CMK (cell line): ENCODE data around the gene NRBP1.
"Not testable (repeated sequence)": the region's sequence is repeated elsewhere in the genome, so short reads cannot be mapped to it uniquely, and the experiment has no call there.

Experiments
- DNase-seq: peaks from one replicate; pipeline ENCODE4 v3.0.0-alpha.2; 2010; ENCODE audit warnings: low read depth

NRBP1 gene

GRCh38 chr2:27421660-27422250, 6.7 kb upstream of the NRBP1 start:
- DNase-seq: no peak

- DNase-seq: no peak
Observed at GRCh38 chr2:27422958-27423357, 5.5 kb upstream of the NRBP1 start.

DNA sequence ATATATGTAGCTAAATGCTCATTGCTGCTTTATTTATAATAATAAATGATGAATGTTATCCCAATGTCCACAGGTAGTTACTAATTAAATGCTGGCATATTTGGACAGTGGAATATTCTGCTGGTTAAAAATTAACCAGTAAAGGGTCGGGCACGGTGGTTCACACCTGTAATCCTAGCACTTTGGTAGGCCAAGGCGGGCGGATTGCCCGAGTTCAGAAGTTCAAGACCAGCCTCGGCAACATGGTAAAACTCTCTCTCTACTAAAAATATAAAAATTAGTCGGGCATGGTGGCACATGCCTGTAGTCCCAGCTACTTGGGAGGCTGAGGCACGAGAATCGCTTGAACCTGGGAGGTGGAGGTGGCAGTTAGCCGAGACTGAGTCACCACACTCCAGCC, 3.4 kb upstream of the NRBP1 start:
- not testable (repeated sequence) for DNase-seq

- no peak for DNase-seq
Observed at GRCh38 chr2:27427863-27428212, 593 bp upstream of the NRBP1 start.

DNA sequence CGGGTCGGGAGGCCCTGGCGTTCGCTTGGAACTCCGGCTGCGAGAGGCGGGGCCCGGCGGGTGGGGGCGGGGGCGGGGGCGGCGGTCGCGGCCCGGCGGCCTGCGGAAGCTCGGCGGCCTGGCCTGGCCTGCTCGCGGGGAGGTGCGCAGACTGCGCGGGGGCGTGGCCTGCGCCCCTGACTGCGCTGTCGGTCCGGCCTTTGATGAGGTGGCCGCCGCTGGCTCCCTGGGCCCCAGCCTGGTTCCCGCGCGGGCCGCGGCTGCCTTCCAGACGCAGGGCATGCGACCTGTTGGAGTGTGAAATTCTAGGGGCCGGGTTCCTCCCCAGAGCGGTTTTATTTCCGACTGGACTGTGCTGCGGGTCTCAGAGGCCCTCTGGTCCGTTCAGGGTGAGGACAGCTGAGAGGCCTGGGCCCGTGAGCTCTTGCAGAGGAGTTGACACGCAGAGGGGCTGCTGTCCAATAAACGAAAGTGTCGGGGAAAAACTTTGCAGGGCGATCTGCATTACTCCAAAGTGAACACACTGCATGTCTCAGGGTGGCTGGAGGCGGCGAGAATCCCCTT, 629 bp downstream of the NRBP1 start:
- DNase-seq: peak; percentile 68

DNA sequence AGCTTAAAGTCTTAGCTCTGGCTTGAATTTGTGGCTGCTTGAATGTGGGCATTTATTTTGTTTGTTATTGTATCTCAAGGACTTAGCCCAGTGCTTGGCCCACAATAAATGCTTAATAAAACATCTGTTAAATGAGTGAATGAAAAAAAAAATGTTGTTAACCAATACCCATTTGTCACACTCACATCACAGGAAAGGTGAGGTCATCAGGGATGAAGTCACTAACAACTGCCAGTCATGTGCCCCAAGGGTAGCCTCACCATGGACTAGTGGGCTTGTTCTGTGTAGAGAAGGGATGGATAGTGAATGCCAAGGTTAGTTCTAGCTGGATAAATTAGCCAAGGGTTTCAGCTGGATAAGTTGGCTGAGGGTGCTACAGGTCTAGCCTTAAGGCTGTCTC, 3.0 kb downstream of the NRBP1 start:
- DNase-seq: no peak

GRCh38 chr2:27435628-27436027, 7.2 kb downstream of the NRBP1 start:
- no peak for DNase-seq

DNA sequence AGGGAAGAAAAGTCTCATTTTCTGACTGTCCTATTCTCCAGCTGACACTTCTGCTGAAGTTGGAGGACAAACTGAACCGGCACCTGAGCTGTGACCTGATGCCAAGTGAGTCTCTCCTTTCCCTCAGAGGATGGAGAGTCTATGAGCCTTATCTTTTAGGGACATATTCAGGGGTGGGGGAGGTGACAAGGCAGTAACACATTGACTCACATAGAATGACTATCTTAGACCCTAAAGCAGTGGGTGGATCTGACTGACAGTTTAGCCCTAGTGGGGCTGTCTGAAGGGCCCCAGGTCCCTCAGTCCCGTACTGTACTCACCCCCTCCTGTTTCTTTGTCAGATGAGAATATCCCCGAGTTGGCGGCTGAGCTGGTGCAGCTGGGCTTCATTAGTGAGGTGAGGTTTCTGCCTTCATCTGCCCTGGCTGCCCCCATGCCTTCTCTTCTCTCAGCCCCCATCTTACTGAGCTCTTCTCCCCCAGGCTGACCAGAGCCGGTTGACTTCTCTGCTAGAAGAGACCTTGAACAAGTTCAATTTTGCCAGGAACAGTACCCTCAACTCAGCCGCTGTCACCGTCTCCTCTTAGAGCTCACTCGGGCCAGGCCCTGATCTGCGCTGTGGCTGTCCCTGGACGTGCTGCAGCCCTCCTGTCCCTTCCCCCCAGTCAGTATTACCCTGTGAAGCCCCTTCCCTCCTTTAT, 12.9 kb downstream of the NRBP1 start:
- DNase-seq: no peak

- no peak for DNase-seq
Observed at GRCh38 chr2:27441958-27442919, 13.8 kb downstream of the NRBP1 start, which contains the start of gene KRTCAP3. KRTCAP3 (plus strand) TSS chr2:27442381; CDS start chr2:27442413, 32 bp downstream.

GRCh38 chr2:27442920-27443282, 14.5 kb downstream of the NRBP1 start:
- DNase-seq: no peak

DNA sequence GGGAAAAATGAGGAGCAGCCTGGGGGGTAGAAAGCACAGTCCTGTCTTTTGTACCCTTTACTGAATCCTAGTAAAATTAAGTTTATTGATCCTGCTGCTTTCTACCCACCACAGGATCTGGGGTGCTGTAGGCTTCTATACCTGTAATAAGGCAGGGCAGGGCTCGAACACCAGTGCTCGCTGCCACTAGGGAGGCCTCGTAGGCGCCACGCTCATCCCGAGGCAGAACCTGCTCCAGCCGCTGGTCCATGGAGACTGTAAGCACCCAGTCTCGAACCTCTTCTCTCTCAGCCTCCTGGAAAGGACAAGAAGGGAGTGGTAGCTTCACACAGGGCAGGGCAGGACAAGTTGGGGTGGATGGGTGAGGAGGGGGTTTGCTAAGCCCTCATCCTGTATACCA, 16.7 kb downstream of the NRBP1 start:
- DNase-seq: no peak

- DNase-seq: no peak
Observed at GRCh38 chr2:27445615-27446014, 17.2 kb downstream of the NRBP1 start.

- DNase-seq: no peak
Observed at GRCh38 chr2:27446057-27446456, 17.6 kb downstream of the NRBP1 start.

GRCh38 chr2:27448381-27448780, 19.9 kb downstream of the NRBP1 start:
- no peak for DNase-seq

- no peak for DNase-seq
Observed at GRCh38 chr2:27451095-27451494, 22.7 kb downstream of the NRBP1 start.

DNA sequence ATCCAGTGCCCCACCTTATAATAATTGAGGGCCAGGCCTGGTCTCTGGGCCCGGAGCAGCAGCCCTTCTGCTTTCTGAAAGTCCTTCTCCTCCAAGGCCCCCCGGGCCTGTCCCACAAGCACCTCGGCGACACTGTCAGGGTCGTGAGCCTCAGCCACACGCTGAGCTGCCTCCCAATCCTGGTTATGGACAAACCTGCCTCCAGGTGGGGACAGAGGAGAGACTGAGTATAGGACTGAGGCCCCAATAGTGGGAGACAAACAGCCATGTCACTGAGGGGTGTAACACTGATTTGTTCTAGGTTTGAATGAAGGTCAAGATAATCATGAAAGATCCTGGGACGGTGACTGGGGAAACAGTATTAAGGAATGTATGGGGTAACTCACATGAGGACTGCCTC, 25.5 kb downstream of the NRBP1 start:
- no peak for DNase-seq

GRCh38 chr2:27461118-27461517, 32.7 kb downstream of the NRBP1 start:
- DNase-seq: peak; percentile 89

DNA sequence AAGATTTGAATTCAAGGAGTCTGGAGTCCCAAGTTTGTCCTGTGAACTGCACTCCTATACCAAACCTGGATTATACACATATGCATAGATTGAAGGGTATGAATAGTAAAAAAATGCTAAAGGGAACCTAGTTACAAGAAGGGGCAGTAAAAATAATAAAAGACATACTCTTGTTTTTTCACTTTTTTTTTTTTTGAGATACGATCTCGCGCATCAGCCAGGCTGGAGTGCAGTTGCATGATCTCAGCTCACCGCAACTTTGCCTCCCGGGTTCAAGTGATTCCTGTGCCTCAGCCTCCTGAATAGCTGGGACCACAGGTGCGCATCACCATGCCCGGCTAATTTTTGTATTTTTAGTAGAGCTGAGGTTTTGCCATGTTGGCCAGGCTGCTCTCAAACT, 36.0 kb downstream of the NRBP1 start:
- DNase-seq: no peak

- DNase-seq: no peak
Observed at GRCh38 chr2:27471961-27472360, 43.5 kb downstream of the NRBP1 start.

DNA sequence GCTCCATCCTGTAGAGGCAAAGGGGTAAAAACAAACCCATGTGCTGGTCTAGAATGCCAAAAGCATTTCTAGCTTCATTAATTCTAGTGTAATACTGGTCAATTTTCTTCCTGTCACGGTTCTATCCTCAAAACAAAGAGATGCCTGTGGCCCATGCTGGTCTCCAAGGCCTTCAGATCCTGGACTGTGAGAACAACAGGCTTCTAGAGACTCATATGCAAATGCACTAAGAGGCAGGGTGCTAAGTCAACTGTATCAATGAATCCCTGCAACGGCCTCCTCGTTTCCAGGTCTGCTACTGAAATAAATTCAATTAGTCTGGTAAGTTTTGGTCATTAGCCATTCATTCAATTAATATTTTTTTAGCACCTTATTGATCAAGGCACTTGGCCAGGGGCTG, 57.1 kb downstream of the NRBP1 start:
- no peak for DNase-seq

DNA sequence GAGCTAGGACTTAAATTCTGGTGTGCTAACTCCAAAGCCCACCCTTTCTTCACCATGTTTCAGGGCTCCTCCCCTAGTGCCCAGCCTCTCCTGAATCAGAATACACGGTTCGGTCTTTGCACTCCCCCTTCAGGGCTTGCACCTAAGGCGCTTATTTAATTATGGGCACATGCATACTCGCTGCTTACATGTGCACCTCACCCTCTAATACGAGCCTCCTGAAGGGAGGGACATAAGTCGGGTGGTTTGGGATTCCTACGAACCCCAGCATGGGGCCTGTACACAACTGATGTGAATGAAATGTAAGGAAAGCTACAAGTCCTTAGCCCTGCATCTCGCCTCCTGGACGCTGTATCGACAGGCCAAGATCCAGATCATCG, 60.7 kb downstream of the NRBP1 start:
- no peak for DNase-seq

- peak; percentile 100 for DNase-seq
Observed at GRCh38 chr2:27489498-27490397, 61.3 kb downstream of the NRBP1 start, which contains the start of gene IFT172. IFT172 (minus strand) TSS chr2:27489743; CDS start chr2:27489653, 90 bp downstream.
